ENCODE data around the gene NFIX. TPM values are rescaled to one million over a fixed set of nuclear protein-coding genes. Genes with fewer than 3 reads are reported as not detected.
A peak's percentile ranks its signal among the peaks of the same experiment; 100 is the strongest.

The NFIX gene
- total RNA-seq, 1 experiment from 2014 or later: 16.4 TPM

DNA sequence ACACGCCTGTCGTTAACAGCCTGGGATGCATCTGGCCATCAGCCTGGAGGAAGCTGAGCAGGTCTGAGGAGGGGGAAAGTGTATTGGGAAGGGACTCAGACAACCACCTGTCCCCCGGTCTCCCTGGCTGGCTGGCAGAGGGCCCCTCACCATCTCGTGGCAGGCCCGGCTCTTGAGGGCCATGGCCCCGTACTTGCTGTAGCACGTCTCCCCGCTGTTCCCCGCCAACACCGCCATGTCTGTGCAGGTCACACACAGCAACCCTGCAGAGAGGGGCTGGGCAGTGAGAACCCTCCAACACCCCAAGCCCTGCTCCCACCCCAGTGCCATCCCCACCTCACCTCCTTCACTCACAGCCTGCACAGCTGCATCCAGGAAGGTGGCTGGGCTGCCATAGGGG lies 117.3 kb downstream of the NFIX start:
- no peaks in the 10 kb centered on the region for H3K9me3 Mint-ChIP-seq (ENCODE audit: low read depth, unreplicated experiment)
- H3K4me3 Mint-ChIP-seq (ENCODE audit: low read depth, unreplicated experiment): no peak overlapping the region
- CTCF ChIA-PET: no interaction called here
- H3K36me3 Mint-ChIP-seq (ENCODE audit: insufficient read depth, unreplicated experiment): peaks cover 44% of the 10 kb centered on the region
- TF ChIP-seq, protein P1, sequence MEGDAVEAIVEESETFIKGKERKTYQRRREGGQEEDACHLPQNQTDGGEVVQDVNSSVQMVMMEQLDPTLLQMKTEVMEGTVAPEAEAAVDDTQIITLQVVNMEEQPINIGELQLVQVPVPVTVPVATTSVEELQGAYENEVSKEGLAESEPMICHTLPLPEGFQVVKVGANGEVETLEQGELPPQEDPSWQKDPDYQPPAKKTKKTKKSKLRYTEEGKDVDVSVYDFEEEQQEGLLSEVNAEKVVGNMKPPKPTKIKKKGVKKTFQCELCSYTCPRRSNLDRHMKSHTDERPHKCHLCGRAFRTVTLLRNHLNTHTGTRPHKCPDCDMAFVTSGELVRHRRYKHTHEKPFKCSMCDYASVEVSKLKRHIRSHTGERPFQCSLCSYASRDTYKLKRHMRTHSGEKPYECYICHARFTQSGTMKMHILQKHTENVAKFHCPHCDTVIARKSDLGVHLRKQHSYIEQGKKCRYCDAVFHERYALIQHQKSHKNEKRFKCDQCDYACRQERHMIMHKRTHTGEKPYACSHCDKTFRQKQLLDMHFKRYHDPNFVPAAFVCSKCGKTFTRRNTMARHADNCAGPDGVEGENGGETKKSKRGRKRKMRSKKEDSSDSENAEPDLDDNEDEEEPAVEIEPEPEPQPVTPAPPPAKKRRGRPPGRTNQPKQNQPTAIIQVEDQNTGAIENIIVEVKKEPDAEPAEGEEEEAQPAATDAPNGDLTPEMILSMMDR (IDR thresholded peaks at IDR 0.05; ENCODE audit: unreplicated experiment): no peak
- no peak for DNase-seq
- H3K27ac Mint-ChIP-seq (ENCODE audit: unreplicated experiment): no peak overlapping the region
- peaks cover 9% of the 10 kb centered on the region for H3K4me1 Mint-ChIP-seq (ENCODE audit: low read depth, unreplicated experiment)
- H3K27me3 Mint-ChIP-seq (ENCODE audit: unreplicated experiment): no peaks in the 10 kb centered on the region
- intact Hi-C loops (cut with micrococcal nuclease; ENCODE audit: unreplicated experiment): no loop called here
- BruUV-seq (replicated peaks): no TSS peak

DNA sequence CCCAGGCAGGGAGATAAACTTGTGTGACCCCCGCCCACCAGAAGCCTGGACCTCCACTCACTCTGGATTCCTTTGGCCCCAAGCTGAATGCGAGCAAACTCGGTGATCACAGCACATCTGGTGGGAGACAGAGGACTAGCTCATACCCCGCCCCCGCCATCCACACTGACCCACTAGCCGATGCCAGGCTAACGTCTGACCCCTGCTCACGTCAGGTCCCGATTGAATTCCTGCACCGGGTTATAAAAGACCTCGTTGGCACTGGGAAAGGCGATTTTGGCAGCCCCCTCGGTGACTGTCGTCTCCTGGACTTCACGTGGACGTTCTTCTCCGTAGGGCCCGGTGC lies 120.6 kb downstream of the NFIX start:
- Mint-ChIP-seq H3K4me3 (ENCODE audit: low read depth, unreplicated experiment) (peak overlapping the region; percentile 85), H3K36me3 (ENCODE audit: insufficient read depth, unreplicated experiment) (peaks cover 49% of the 10 kb centered on the region), H3K9me3 (ENCODE audit: low read depth, unreplicated experiment) (no peaks in the 10 kb centered on the region), H3K27ac (ENCODE audit: unreplicated experiment) (peak overlapping the region; percentile 89), H3K4me1 (ENCODE audit: low read depth, unreplicated experiment) (peaks cover 9% of the 10 kb centered on the region), H3K27me3 (ENCODE audit: unreplicated experiment) (no peaks in the 10 kb centered on the region)
- CTCF ChIA-PET: no interaction called here
- TF ChIP-seq, protein P1 (IDR thresholded peaks at IDR 0.05; ENCODE audit: unreplicated experiment): no peak
- DNase-seq: no peak
- intact Hi-C loops (cut with micrococcal nuclease; ENCODE audit: unreplicated experiment): no loop called here
- BruUV-seq (replicated peaks): no TSS peak

DNA sequence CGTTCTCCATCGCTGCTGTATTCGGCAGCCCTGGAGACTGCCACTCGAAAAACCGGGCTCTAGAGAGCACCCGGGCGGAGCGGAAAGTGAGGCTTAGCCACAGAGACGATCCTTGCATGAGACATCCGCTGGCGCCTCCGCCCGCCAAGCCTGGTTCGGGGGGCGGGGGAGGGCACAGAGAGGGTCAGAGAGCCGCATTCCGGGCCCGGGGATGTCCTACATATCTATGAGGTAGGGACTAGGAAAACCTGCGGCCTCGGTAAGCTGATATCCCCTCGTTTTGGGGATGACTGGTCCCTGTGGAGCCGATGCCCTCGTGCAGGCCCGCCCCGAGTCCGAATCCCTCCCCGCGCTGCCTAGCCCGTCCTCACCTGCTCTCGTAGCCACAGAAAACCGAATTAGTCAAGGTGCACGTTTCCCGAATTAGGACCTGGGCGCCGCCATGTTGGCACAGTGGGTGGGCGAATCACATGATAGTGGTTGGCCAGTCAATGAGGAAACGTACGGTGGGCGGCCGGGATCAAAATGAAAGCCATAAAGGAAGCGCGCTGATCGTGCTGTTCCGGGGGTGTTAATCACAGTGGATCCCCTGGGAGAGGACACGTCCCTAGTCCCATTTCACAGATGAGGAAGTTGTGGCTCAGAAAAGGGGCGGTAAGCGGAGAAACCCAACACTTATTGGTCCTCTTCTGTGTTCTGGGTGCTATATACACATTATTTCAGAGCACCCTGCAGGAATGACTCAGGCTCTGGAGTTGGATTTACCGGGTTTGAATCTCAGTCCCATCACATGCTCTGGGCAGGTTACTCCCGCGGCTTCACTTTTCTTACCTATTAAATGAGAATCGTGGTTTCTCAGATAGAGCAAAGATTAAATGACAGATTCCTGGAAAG lies 121.3 kb downstream of the NFIX start, which contains the start of gene TRMT1:
Gene TRMT1 (minus strand): TSS at position 459 of the 894 bp plus-strand sequence. CDS start 341 bp downstream, at position 118.
- DNase-seq: peak; percentile 88
- CTCF ChIA-PET: interaction anchor here (0.6 kb wide), 1 partner anchor 117 kb away, joined by 4 read pairs; no protein-coding TSS in a partner anchor
- H3K4me3 Mint-ChIP-seq (ENCODE audit: low read depth, unreplicated experiment): peak within 1 kb of the TSS; percentile 85
- no peaks in the 10 kb centered on the region for H3K27me3 Mint-ChIP-seq (ENCODE audit: unreplicated experiment)
- H3K4me1 Mint-ChIP-seq (ENCODE audit: low read depth, unreplicated experiment): peaks cover 9% of the 10 kb centered on the region
- BruUV-seq (replicated peaks): TSS peak; percentile 70
- peaks cover 47% of the 10 kb centered on the region for H3K36me3 Mint-ChIP-seq (ENCODE audit: insufficient read depth, unreplicated experiment)
- TF ChIP-seq, protein P1 (IDR thresholded peaks at IDR 0.05; ENCODE audit: unreplicated experiment): no peak
- H3K9me3 Mint-ChIP-seq (ENCODE audit: low read depth, unreplicated experiment): no peaks in the 10 kb centered on the region
- peak within 1 kb of the TSS; percentile 89 for H3K27ac Mint-ChIP-seq (ENCODE audit: unreplicated experiment)
- intact Hi-C loops (cut with micrococcal nuclease; ENCODE audit: unreplicated experiment): no loop called here

DNA sequence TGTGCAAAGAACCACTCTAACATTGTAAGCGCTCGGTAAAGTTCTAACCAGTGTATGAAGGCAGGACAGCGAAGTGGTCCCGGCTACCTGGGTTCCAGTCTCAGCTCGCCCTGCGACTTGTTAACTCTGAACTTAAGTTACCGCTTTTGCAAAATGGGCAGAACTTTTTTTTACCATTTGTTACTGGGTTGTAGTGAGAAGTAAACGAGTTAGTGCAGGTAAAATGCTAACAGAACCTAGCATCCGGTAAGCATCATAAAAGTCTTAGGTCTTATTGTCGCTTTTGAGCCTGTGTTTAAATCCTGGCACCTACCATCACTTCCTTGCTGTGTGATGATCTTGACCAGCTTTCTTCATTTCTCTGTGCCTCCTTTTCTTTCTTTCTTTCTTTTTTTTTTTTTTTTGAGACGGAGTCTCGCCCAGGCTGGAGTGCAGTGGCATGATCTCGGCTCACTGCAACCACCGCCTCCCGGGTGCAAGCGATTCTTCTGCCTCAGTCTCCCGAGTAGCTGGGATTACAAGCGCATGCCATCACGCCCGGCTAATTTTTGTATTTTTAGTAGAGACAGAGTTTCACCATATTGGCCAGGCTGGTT lies 122.0 kb downstream of the NFIX start:
- intact Hi-C loops (cut with micrococcal nuclease; ENCODE audit: unreplicated experiment): no loop called here
- Mint-ChIP-seq H3K27ac (ENCODE audit: unreplicated experiment) (peak overlapping the region; percentile 89), H3K27me3 (ENCODE audit: unreplicated experiment) (no peaks in the 10 kb centered on the region), H3K9me3 (ENCODE audit: low read depth, unreplicated experiment) (no peaks in the 10 kb centered on the region), H3K4me1 (ENCODE audit: low read depth, unreplicated experiment) (peaks cover 11% of the 10 kb centered on the region), H3K4me3 (ENCODE audit: low read depth, unreplicated experiment) (peak overlapping the region; percentile 85), H3K36me3 (ENCODE audit: insufficient read depth, unreplicated experiment) (peaks cover 44% of the 10 kb centered on the region)
- no peak for DNase-seq
- no TSS peak for BruUV-seq (replicated peaks)
- CTCF ChIA-PET: interaction anchor here (0.6 kb wide), 2 partner anchors 33 to 116 kb away, joined by 4 read pairs; partner anchors contain the start of genes IER2 and STX10
- TF ChIP-seq, protein P1 (IDR thresholded peaks at IDR 0.05; ENCODE audit: unreplicated experiment): no peak
